ENCODE measurements around the gene HERC2. TPM values are rescaled to one million over a fixed set of nuclear protein-coding genes. Genes with fewer than 3 reads are reported as not detected.

The HERC2 gene
- total RNA-seq, 1 donor from 2014 or later = 49.1 TPM

DNA sequence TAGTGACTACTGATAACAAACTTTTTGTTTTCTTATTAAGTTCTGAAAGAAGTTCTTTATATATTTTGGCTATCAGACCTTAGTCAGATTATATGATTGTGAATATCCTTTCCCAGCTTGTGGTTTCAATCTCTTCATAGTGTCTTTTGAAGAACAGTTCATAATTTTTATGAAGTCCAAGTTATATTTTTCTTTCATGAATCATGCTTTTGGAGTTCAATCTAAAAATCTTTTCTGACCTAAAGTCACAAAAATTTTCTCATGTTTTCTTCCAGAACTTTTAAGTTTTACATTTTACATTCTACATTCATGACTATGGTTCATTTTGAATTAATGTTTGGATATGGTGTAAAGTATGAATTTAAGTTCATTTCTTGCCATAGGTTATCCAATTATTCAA, 188.7 kb downstream of the HERC2 start:
- H3K27me3 Mint-ChIP-seq = no peaks in the 10 kb centered on the region
- ATAC-seq (ENCODE audit: low read depth) (no peak), DNase-seq (no peak)
- no peak overlapping the region for H3K27ac Mint-ChIP-seq
- ChIA-PET CTCF (no interaction called here), POLR2A (no interaction called here)
- peaks cover 22% of the 10 kb centered on the region for H3K4me1 Mint-ChIP-seq
- no peak for TF ChIP-seq CTCF (IDR thresholded peaks at IDR 0.05)
- H3K4me3 Mint-ChIP-seq = no peak overlapping the region
- H3K36me3 Mint-ChIP-seq (ENCODE audit: low read depth) = peaks cover 60% of the 10 kb centered on the region
- intact Hi-C loops (cut with micrococcal nuclease) = no loop called here
- no peaks in the 10 kb centered on the region for H3K9me3 Mint-ChIP-seq

DNA sequence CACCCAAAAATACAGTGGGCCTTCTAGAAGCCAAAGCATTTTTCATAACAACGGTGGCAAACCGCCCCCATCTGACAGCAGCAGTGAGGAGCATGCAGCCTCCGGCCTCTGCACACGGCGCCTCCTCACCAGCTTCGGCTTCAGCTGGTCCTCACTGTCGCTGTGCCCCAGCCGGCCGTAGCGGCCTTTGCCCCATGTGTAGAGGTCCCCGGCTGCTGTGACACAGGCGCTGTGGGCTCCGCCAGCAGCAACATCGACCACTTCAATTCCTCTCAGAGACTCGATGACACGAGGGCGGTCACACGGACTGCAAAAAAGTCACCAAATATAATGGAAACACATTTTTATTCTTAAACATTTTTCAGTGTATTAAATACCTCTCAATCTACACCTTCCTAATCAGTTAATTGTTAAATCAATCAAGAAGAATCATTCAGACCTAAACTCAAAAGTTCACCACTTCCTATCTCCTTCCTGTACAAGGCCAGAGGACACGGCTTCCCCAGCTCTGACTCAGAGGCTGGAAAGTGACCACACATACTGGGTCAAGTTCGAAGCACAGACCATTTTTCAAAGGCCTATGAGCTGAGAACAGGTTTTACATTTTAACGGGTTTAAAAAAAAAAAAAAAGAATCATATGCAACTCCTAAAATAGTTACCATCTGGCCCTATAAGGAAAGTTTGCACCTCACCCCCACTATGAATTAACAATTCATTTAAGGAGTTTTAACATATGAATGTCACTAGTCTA, 189.3 kb downstream of the HERC2 start:
- H3K27ac Mint-ChIP-seq = no peak overlapping the region
- peaks cover 56% of the 10 kb centered on the region for H3K36me3 Mint-ChIP-seq (ENCODE audit: low read depth)
- no peak overlapping the region for H3K4me3 Mint-ChIP-seq

GRCh38 chr15:28131946-28132345, 190.0 kb downstream of the HERC2 start:
- Mint-ChIP-seq H3K36me3 (ENCODE audit: low read depth) (peaks cover 53% of the 10 kb centered on the region), H3K4me1 (peaks cover 24% of the 10 kb centered on the region), H3K27ac (no peak overlapping the region), H3K4me3 (no peak overlapping the region), H3K9me3 (no peaks in the 10 kb centered on the region), H3K27me3 (no peaks in the 10 kb centered on the region)
- intact Hi-C loops (cut with micrococcal nuclease) = no loop called here
- ATAC-seq (ENCODE audit: low read depth) (no peak), DNase-seq (no peak)
- ChIA-PET POLR2A (no interaction called here), CTCF (no interaction called here)
- TF ChIP-seq CTCF (IDR thresholded peaks at IDR 0.05) = no peak

More for the DNA sequence above, 189.3 kb downstream of the HERC2 start:
- DNase-seq (no peak), ATAC-seq (ENCODE audit: low read depth) (no peak)
- CTCF ChIA-PET = interaction anchor here (0.7 kb wide), 1 partner anchor 1586 kb away, joined by 3 read pairs; no protein-coding TSS in a partner anchor
- H3K27me3 Mint-ChIP-seq = no peaks in the 10 kb centered on the region
- no peaks in the 10 kb centered on the region for H3K9me3 Mint-ChIP-seq
- peaks cover 27% of the 10 kb centered on the region for H3K4me1 Mint-ChIP-seq
- POLR2A ChIA-PET = no interaction called here
- intact Hi-C loops (cut with micrococcal nuclease) = no loop called here
- TF ChIP-seq CTCF (IDR thresholded peaks at IDR 0.05) = no peak

DNA sequence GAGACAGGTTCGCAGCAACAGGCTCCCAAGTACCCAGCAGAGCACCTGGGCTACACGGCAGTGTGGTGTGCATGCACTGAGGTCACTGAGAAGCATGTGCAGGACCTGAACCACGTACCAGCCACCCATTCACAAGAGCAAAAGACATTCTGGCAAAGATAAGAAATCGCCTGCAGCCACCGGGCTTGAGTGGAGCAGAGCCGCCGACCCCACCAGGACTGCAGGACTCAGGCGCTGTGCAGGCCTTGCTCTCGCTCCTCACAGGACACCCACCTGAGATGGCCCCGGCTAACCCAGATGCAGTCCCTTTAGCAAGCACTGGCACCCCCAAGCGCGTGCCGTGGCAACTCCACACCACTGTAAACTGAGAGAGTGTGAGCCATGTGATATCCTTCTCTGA, 190.6 kb downstream of the HERC2 start:
- ChIA-PET POLR2A (no interaction called here), CTCF (no interaction called here)
- no peaks in the 10 kb centered on the region for H3K9me3 Mint-ChIP-seq
- peaks cover 52% of the 10 kb centered on the region for H3K36me3 Mint-ChIP-seq (ENCODE audit: low read depth)
- TF ChIP-seq CTCF (IDR thresholded peaks at IDR 0.05) = no peak
- H3K4me1 Mint-ChIP-seq = peaks cover 18% of the 10 kb centered on the region
- no peak overlapping the region for H3K27ac Mint-ChIP-seq
- ATAC-seq (ENCODE audit: low read depth) (no peak), DNase-seq (no peak)
- no peaks in the 10 kb centered on the region for H3K27me3 Mint-ChIP-seq
- H3K4me3 Mint-ChIP-seq = no peak overlapping the region
- intact Hi-C loops (cut with micrococcal nuclease) = no loop called here

DNA sequence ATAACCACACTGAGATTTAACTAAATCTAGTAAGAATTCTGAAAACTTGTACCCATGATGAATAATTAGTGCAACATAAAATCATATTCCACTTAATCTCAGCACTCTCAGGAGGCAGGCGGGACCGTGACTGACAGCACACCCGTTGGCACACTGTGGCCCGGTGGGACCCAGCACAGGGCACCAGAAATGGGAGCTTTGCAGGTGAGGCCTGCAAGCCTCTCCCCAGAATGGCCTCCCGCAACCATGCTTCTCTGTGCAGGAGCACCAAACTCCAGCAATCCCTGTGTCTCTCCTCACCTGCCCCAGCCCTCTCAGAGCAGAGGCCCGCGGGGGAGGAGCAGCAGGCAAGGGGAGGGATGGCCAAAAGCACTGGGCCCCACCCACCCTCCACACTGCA, 191.3 kb downstream of the HERC2 start:
- TF ChIP-seq CTCF (IDR thresholded peaks at IDR 0.05) = no peak
- ATAC-seq (ENCODE audit: low read depth) = no peak
- Mint-ChIP-seq H3K27ac (no peak overlapping the region), H3K4me3 (no peak overlapping the region), H3K4me1 (peaks cover 14% of the 10 kb centered on the region), H3K9me3 (no peaks in the 10 kb centered on the region), H3K27me3 (no peaks in the 10 kb centered on the region), H3K36me3 (ENCODE audit: low read depth) (peaks cover 52% of the 10 kb centered on the region)
- intact Hi-C loops (cut with micrococcal nuclease) = no loop called here
- ChIA-PET POLR2A (no interaction called here), CTCF (no interaction called here)
- DNase-seq = no peak

Measured in activated B cell treated with CpG ODN at 0.5 μM for 24 hours (primary cell).